Neural progenitor cell (in vitro differentiated cells): ENCODE results near the gene DLGAP4. TPM values are rescaled to one million over a fixed set of nuclear protein-coding genes. Genes with fewer than 3 reads are reported as not detected.
A peak's percentile ranks its signal among the peaks of the same experiment; 100 is the strongest.

Experiments used
- DNase-seq: peaks from one replicate; pipeline ENCODE4 v3.0.0-alpha.2; 2016; ENCODE audit warnings: low spot score
- H2AFZ ChIP-seq: fragments of 200-600 bp; sonication (generic); replicated peaks from 2 replicates; pipeline ENCODE4 v1.6.1; 2016; ENCODE audit warnings: antibody characterized with exemption
- H3F3A ChIP-seq: fragments of 200-600 bp; sonication (generic); 2 replicates; pipeline ENCODE4 v1.6.1; 2016; ENCODE audit warnings: antibody characterized with exemption, low read depth
- H3K27ac ChIP-seq: fragments of 200-600 bp; sonication (generic); 2 replicates; pipeline ENCODE4 v1.5.1; 2016; ENCODE audit warnings: mild to moderate bottlenecking
- H3K27me3 ChIP-seq: fragments of 200-600 bp; sonication (generic); 2 replicates; pipeline ENCODE4 v1.6.1; 2016; ENCODE audit warnings: mild to moderate bottlenecking, moderate library complexity
- H3K36me3 ChIP-seq: fragments of 200-600 bp; sonication (generic); 2 replicates; pipeline ENCODE4 v1.5.1; 2016
- H3K4me1 ChIP-seq: fragments of 200-600 bp; sonication (generic); 2 replicates; pipeline ENCODE4 v1.6.1; 2016; ENCODE audit warnings: mixed run types
- H3K4me2 ChIP-seq: fragments of 200-600 bp; sonication (generic); 2 replicates; pipeline ENCODE4 v1.6.1; 2016
- H3K4me3 ChIP-seq: fragments of 200-600 bp; sonication (generic); 2 replicates; pipeline ENCODE4 v1.5.1; 2016
- H3K79me2 ChIP-seq: fragments of 200-600 bp; sonication (generic); 2 replicates; pipeline ENCODE4 v1.6.1; 2016; ENCODE audit warnings: low read depth
- H3K9ac ChIP-seq: fragments of 200-600 bp; sonication (generic); 2 replicates; pipeline ENCODE4 v1.6.1; 2016
- H3K9me3 ChIP-seq: fragments of 200-600 bp; sonication (generic); 2 replicates; pipeline ENCODE4 v1.5.1; 2016; ENCODE audit warnings: low read depth
- H4K20me1 ChIP-seq: fragments of 200-600 bp; sonication (generic); 2 replicates; pipeline ENCODE4 v1.6.1; 2016; ENCODE audit warnings: low read depth
- H3K27ac Mint-ChIP-seq: 3 replicates; pipeline ENCODE4 v1.8.0; 2021; ENCODE audit warnings: mixed read lengths
- H3K27me3 Mint-ChIP-seq: 2 replicates; pipeline ENCODE4 v1.8.0; 2022; ENCODE audit warnings: low read depth, mild to moderate bottlenecking, inconsistent platforms, moderate library complexity, mixed read lengths; ENCODE audit not compliant: insufficient read depth
- H3K36me3 Mint-ChIP-seq: 3 replicates; pipeline ENCODE4 v1.8.0; 2021; ENCODE audit warnings: mixed read lengths
- H3K4me1 Mint-ChIP-seq: 3 replicates; pipeline ENCODE4 v1.8.0; 2021; ENCODE audit warnings: mixed read lengths
- H3K4me3 Mint-ChIP-seq: 3 replicates; pipeline ENCODE4 v1.8.0; 2021; ENCODE audit warnings: mild to moderate bottlenecking, moderate library complexity, mixed read lengths
- H3K9me3 Mint-ChIP-seq: 3 replicates; pipeline ENCODE4 v1.8.0; 2020; ENCODE audit warnings: mixed read lengths
- CTCF ChIP-seq: fragments of 200-600 bp; sonication (generic); IDR thresholded peaks from 2 replicates; pipeline ENCODE4 v1.5.1; 2017; ENCODE audit warnings: antibody characterized with exemption, mild to moderate bottlenecking
- EZH2 ChIP-seq: fragments of 200-600 bp; sonication (generic); IDR thresholded peaks from 2 replicates; pipeline ENCODE4 v1.6.1; 2017; ENCODE audit warnings: antibody characterized with exemption, mild to moderate bottlenecking, moderate library complexity
- EZH2phosphoT487 ChIP-seq: fragments of 200-600 bp; sonication (generic); IDR thresholded peaks from 2 replicates; pipeline ENCODE4 v1.6.1; 2017; ENCODE audit warnings: antibody characterized with exemption
- total RNA-seq: library from RNA; depleted of rRNA; stranded (reverse); fragments of >200 nt; gene quantifications from 2 replicates; pipeline ENCODE4 v1.2.3, GENCODE V29; 2015; ENCODE audit warnings: low replicate concordance

Gene DLGAP4
- total RNA-seq, 1 donor from 2014 or later: 21.7 TPM

- peaks cover 57% of the 10 kb centered on the region for H3K27me3 ChIP-seq
- H3K9me3 ChIP-seq: no peaks in the 10 kb centered on the region
- no peak for TF ChIP-seq CTCF
- TF ChIP-seq EZH2phosphoT487: no peak
- no peak for TF ChIP-seq EZH2
- peaks cover 7% of the 10 kb centered on the region for H3F3A ChIP-seq
- H3K36me3 ChIP-seq: no peaks in the 10 kb centered on the region
- no peaks in the 10 kb centered on the region for H3K4me1 ChIP-seq
- H3K4me3 ChIP-seq: no peak overlapping the region
- no peaks in the 10 kb centered on the region for H3K36me3 Mint-ChIP-seq
- no peak for DNase-seq
- H3K4me3 Mint-ChIP-seq: no peak overlapping the region
- H4K20me1 ChIP-seq: peaks cover 10% of the 10 kb centered on the region
- no peak overlapping the region for H2AFZ ChIP-seq
- H3K4me2 ChIP-seq: no peak overlapping the region
- no peak overlapping the region for H3K27ac ChIP-seq
- H3K4me1 Mint-ChIP-seq: peaks cover 5% of the 10 kb centered on the region
- no peak overlapping the region for H3K27ac Mint-ChIP-seq
- H3K79me2 ChIP-seq: no peaks in the 10 kb centered on the region
- no peak overlapping the region for H3K9ac ChIP-seq
- peaks cover 45% of the 10 kb centered on the region for H3K27me3 Mint-ChIP-seq
- H3K9me3 Mint-ChIP-seq: no peaks in the 10 kb centered on the region
Measured at GRCh38 chr20:36301359-36302119, 4.6 kb upstream of the DLGAP4 start.

GRCh38 chr20:36303020-36303595 lies 3.0 kb upstream of the DLGAP4 start:
- H4K20me1 ChIP-seq: peaks cover 25% of the 10 kb centered on the region
- DNase-seq: no peak
- peaks cover 8% of the 10 kb centered on the region for H3K4me1 ChIP-seq
- peaks cover 71% of the 10 kb centered on the region for H3K27me3 ChIP-seq
- Mint-ChIP-seq H3K36me3 (no peaks in the 10 kb centered on the region), H3K27me3 (peaks cover 52% of the 10 kb centered on the region), H3K4me1 (peaks cover 8% of the 10 kb centered on the region), H3K27ac (no peak overlapping the region), H3K4me3 (no peak overlapping the region), H3K9me3 (no peaks in the 10 kb centered on the region)
- no peaks in the 10 kb centered on the region for H3K36me3 ChIP-seq
- no peaks in the 10 kb centered on the region for H3K79me2 ChIP-seq
- no peak overlapping the region for H3K27ac ChIP-seq
- H3K9ac ChIP-seq: no peak overlapping the region
- H3K4me3 ChIP-seq: no peak overlapping the region
- TF ChIP-seq CTCF (no peak), EZH2phosphoT487 (no peak), EZH2 (no peak)
- no peak overlapping the region for H3K4me2 ChIP-seq
- no peaks in the 10 kb centered on the region for H3K9me3 ChIP-seq
- no peak overlapping the region for H2AFZ ChIP-seq
- H3F3A ChIP-seq: peaks cover 10% of the 10 kb centered on the region

GRCh38 chr20:36303831-36304230 lies 2.3 kb upstream of the DLGAP4 start:
- H3F3A ChIP-seq: peaks cover 10% of the 10 kb centered on the region
- peak overlapping the region; percentile 19 for H3K4me3 Mint-ChIP-seq
- no peak overlapping the region for H3K9ac ChIP-seq
- H3K4me3 ChIP-seq: no peak overlapping the region
- peaks cover 8% of the 10 kb centered on the region for H3K4me1 Mint-ChIP-seq
- peaks cover 49% of the 10 kb centered on the region for H3K27me3 Mint-ChIP-seq
- peaks cover 77% of the 10 kb centered on the region for H3K27me3 ChIP-seq
- H3K36me3 ChIP-seq: no peaks in the 10 kb centered on the region
- H3K9me3 ChIP-seq: no peaks in the 10 kb centered on the region
- H3K27ac Mint-ChIP-seq: no peak overlapping the region
- no peaks in the 10 kb centered on the region for H3K9me3 Mint-ChIP-seq
- no peak overlapping the region for H3K4me2 ChIP-seq
- H3K4me1 ChIP-seq: peaks cover 8% of the 10 kb centered on the region
- no peak overlapping the region for H2AFZ ChIP-seq
- no peak for DNase-seq
- TF ChIP-seq EZH2: no peak
- no peak for TF ChIP-seq EZH2phosphoT487
- no peak for TF ChIP-seq CTCF
- H3K27ac ChIP-seq: no peak overlapping the region
- no peaks in the 10 kb centered on the region for H3K36me3 Mint-ChIP-seq
- H3K79me2 ChIP-seq: no peaks in the 10 kb centered on the region
- peaks cover 28% of the 10 kb centered on the region for H4K20me1 ChIP-seq
